Keratinocyte (primary cell): ENCODE measurements around the gene AKAP6. TPM values are rescaled to one million over a fixed set of nuclear protein-coding genes. Genes with fewer than 3 reads are reported as not detected.

Experiments
- DNase-seq: peaks from one replicate; pipeline ENCODE4 v3.0.0-alpha.2; 2011; ENCODE audit warnings: low read depth, missing footprints, low spot score
- FAIRE-seq: peaks from 2 replicates; lab custom pipeline; 2011; peaks lifted over from hg19 to GRCh38; lab: Jason Lieb, UNC
- H2AFZ ChIP-seq: 2 replicates; pipeline ENCODE4 v1.6.0; 2012; ENCODE audit warnings: low read length, control low read depth, inconsistent platforms; ENCODE audit not compliant: control insufficient read depth
- H3K27ac ChIP-seq: 2 replicates; pipeline ENCODE4 v1.5.1; 2011; ENCODE audit warnings: low read length; ENCODE audit not compliant: control insufficient read depth, insufficient read depth
- H3K27me3 ChIP-seq: 3 replicates; pipeline ENCODE4 v1.6.0; 2011; ENCODE audit warnings: low read length; ENCODE audit not compliant: control insufficient read depth, insufficient read depth; ENCODE audit errors: extremely low read depth
- H3K36me3 ChIP-seq, 2 experiments: 2 replicates in 1 of 2; 3 replicates in 1 of 2; pipeline ENCODE4 v1.5.1; 2011; ENCODE audit warnings: low read length in 2 of 2, mild to moderate bottlenecking in 1 of 2; ENCODE audit not compliant: control insufficient read depth in 2 of 2, insufficient read depth in 2 of 2; ENCODE audit errors: extremely low read depth in 1 of 2
- H3K4me1 ChIP-seq: 3 replicates; pipeline ENCODE4 v1.5.1; 2011; ENCODE audit warnings: low read length; ENCODE audit not compliant: control insufficient read depth, insufficient read depth; ENCODE audit errors: extremely low read depth
- H3K4me2 ChIP-seq: 3 replicates; pipeline ENCODE4 v1.6.0; 2011; ENCODE audit warnings: low read depth, low read length; ENCODE audit not compliant: control insufficient read depth, insufficient read depth; ENCODE audit errors: extremely low read depth
- H3K4me3 ChIP-seq, 3 experiments: fragments of 200-600 bp in 1 of 3; sonication (generic) in 1 of 3; 2 replicates in 2 of 3; 3 replicates in 1 of 3; pipeline ENCODE4 v1.5.1; 2011 to 2016; ENCODE audit warnings: low read length in 3 of 3, mild to moderate bottlenecking in 3 of 3, control low read depth in 2 of 3, inconsistent platforms in 1 of 3, low read depth in 1 of 3, mixed read lengths in 1 of 3, mixed run types in 1 of 3, moderate library complexity in 1 of 3; ENCODE audit not compliant: control insufficient read depth in 2 of 3, insufficient read depth in 2 of 3; ENCODE audit errors: extremely low read depth in 1 of 3
- H3K79me2 ChIP-seq: 2 replicates; pipeline ENCODE4 v1.6.0; 2012; ENCODE audit warnings: low read length; ENCODE audit not compliant: control insufficient read depth, insufficient read depth
- H3K9ac ChIP-seq: 3 replicates; pipeline ENCODE4 v1.6.0; 2011; ENCODE audit warnings: low read length; ENCODE audit not compliant: control insufficient read depth, insufficient read depth; ENCODE audit errors: extremely low read depth
- H3K9me1 ChIP-seq: 3 replicates; pipeline ENCODE4 v1.6.0; 2011; ENCODE audit warnings: low read length; ENCODE audit not compliant: control insufficient read depth, insufficient read depth; ENCODE audit errors: extremely low read depth
- H3K9me3 ChIP-seq: 2 replicates; pipeline ENCODE4 v1.5.1; 2012; ENCODE audit warnings: low read depth, low read length; ENCODE audit not compliant: control insufficient read depth
- H4K20me1 ChIP-seq: 3 replicates; pipeline ENCODE4 v1.6.0; 2011; ENCODE audit warnings: low read length; ENCODE audit not compliant: control insufficient read depth, insufficient read depth; ENCODE audit errors: extremely low read depth
- CTCF ChIP-seq, 3 experiments: IDR thresholded peaks in 1 of 3; conservative IDR thresholded peaks in 1 of 3; optimal IDR thresholded peaks in 1 of 3; 2 replicates in 2 of 3; 3 replicates in 1 of 3; pipeline versions ENCODE3 to v1.5.1; 2011; ENCODE audit warnings: low read length in 3 of 3, mild to moderate bottlenecking in 3 of 3, moderate library complexity in 2 of 3, control low read depth in 1 of 3, inconsistent platforms in 1 of 3; ENCODE audit not compliant: insufficient read depth in 2 of 3; ENCODE audit errors: extremely low read depth in 1 of 3
- EZH2 ChIP-seq: IDR thresholded peaks from one replicate; pipeline ENCODE4 v1.6.1; 2012; ENCODE audit warnings: inconsistent platforms, mild to moderate bottlenecking, low read length, moderate library complexity
- dilution Hi-C: fragments of 300-500 bp; cut with MboI; formaldehyde crosslinking; loops from one replicate; pipeline ENCODE4 v1.7.0; 2020; ENCODE audit warnings: low sequenced_read_pairs; ENCODE audit not compliant: extremely low pct_ligation_motif_present
- polyA plus RNA-seq, 5 experiments: library from polyadenylated mRNA; depleted of rRNA in 3 of 5; stranded (reverse) in 3 of 5; stranded (forward) in 1 of 5; unstranded in 1 of 5; fragments of >200 nt; gene quantifications; 1 replicate in 1 of 5; 2 replicates in 3 of 5; 3 replicates in 1 of 5; pipeline versions ENCODE4 v1.2.1 to v1.2.3, GENCODE V29; 2011 to 2012; ENCODE audit warnings: missing spikeins in 2 of 5, low read depth in 1 of 5, low replicate concordance in 1 of 5

The AKAP6 gene
- polyA plus RNA-seq, 1 donor (not counting 4 experiments of a cell fraction or from before 2014, with no cell fraction given), result 2.0 TPM

- Histone ChIP-seq H3K27me3 (no peaks in the 10 kb centered on the region), H3K4me2 (no peak overlapping the region), H2AFZ (no peak overlapping the region), H3K9me3 (no peaks in the 10 kb centered on the region), H3K4me1 (no peaks in the 10 kb centered on the region), H3K36me3 (no peaks in the 10 kb centered on the region), H3K27ac (no peak overlapping the region), H3K4me3 (no peak overlapping the region), H3K9ac (no peak overlapping the region), H4K20me1 (no peaks in the 10 kb centered on the region), H3K9me1 (no peaks in the 10 kb centered on the region), H3K79me2 (no peaks in the 10 kb centered on the region)
- FAIRE-seq (no peak), DNase-seq (no peak)
- dilution Hi-C loops, result no loop called here
- TF ChIP-seq EZH2, result no peak
- TF ChIP-seq CTCF (optimal IDR thresholded peaks at IDR 0.05 in 1 of 3, IDR thresholded peaks at IDR 0.05 in 1 of 3, conservative IDR thresholded peaks at IDR 0.05 in 1 of 3; ENCODE audit: extremely low read depth in 1 of 3, insufficient read depth in 2 of 3, low read length in 3 of 3), result no peak
Measured at GRCh38 chr14:32545095-32545494, 216.0 kb downstream of the AKAP6 start.

- Histone ChIP-seq H3K27ac (no peak overlapping the region), H3K79me2 (no peaks in the 10 kb centered on the region), H3K9me3 (no peaks in the 10 kb centered on the region), H4K20me1 (no peaks in the 10 kb centered on the region), H3K36me3 (no peaks in the 10 kb centered on the region), H3K4me2 (no peak overlapping the region), H3K9me1 (no peaks in the 10 kb centered on the region), H3K4me1 (no peaks in the 10 kb centered on the region), H3K4me3 (no peak overlapping the region), H2AFZ (no peak overlapping the region), H3K9ac (no peak overlapping the region), H3K27me3 (no peaks in the 10 kb centered on the region)
- FAIRE-seq, result no peak
- dilution Hi-C loops, result no loop called here
- no peak for DNase-seq
- TF ChIP-seq EZH2 (no peak), CTCF (optimal IDR thresholded peaks at IDR 0.05 in 1 of 3, IDR thresholded peaks at IDR 0.05 in 1 of 3, conservative IDR thresholded peaks at IDR 0.05 in 1 of 3; ENCODE audit: extremely low read depth in 1 of 3, insufficient read depth in 2 of 3, low read length in 3 of 3) (no peak)
Measured at GRCh38 chr14:32545506-32546210, 216.6 kb downstream of the AKAP6 start.
